GM18502 (cell line): Measurements from ENCODE around the gene ATXN1L.
"Not testable (repeated sequence)": the region's sequence is repeated elsewhere in the genome, so short reads cannot be mapped to it uniquely, and the experiment has no call there.

Experiments
- ATAC-seq: cut with Tn5 transposase; IDR thresholded peaks from one replicate; pipeline ENCODE4 v1.9.1; 2021; ENCODE audit warnings: mild to moderate bottlenecking; ENCODE audit not compliant: unreplicated experiment, poor library complexity

ATXN1L gene

GRCh38 chr16:71885261-71885650, 39.5 kb downstream of the ATXN1L start:
- no peak for ATAC-seq

GRCh38 chr16:71889147-71889546, 43.4 kb downstream of the ATXN1L start:
- ATAC-seq: no peak

- ATAC-seq: no peak
Observed at GRCh38 chr16:71893888-71894228, 48.1 kb downstream of the ATXN1L start.

- ATAC-seq: peak; percentile 21
Observed at GRCh38 chr16:71894229-71894920, 48.6 kb downstream of the ATXN1L start.

GRCh38 chr16:71894921-71895678, 49.3 kb downstream of the ATXN1L start, which contains the start of gene IST1:
IST1 (plus strand) TSS chr16:71895531; CDS start chr16:71915641, 20,110 bp downstream.
- ATAC-seq: peak; percentile 83

- peak; percentile 21 for ATAC-seq
Observed at GRCh38 chr16:71895679-71896365, 50.0 kb downstream of the ATXN1L start.

GRCh38 chr16:71896764-71897368, 51.1 kb downstream of the ATXN1L start:
- ATAC-seq: no peak

- no peak for ATAC-seq
Observed at GRCh38 chr16:71899171-71899570, 53.4 kb downstream of the ATXN1L start.

GRCh38 chr16:71902656-71903365, 57.0 kb downstream of the ATXN1L start:
- no peak for ATAC-seq

GRCh38 chr16:71903608-71904007, 57.8 kb downstream of the ATXN1L start:
- no peak for ATAC-seq

- ATAC-seq: no peak
Observed at GRCh38 chr16:71904239-71904638, 58.5 kb downstream of the ATXN1L start.

- ATAC-seq: not testable (repeated sequence)
Observed at GRCh38 chr16:71905765-71906164, 60.0 kb downstream of the ATXN1L start.
